CD4-positive, alpha-beta T cell treated with Interferon alpha-2 for 1 hour (primary cell): ENCODE data around the gene ESYT3.
"Not testable (repeated sequence)": the region's sequence is repeated elsewhere in the genome, so short reads cannot be mapped to it uniquely, and the experiment has no call there.

ENCODE experiments used
- DNase-seq, 2 donors: peaks; one replicate each; pipeline ENCODE4 v3.0.0-alpha.2; 2020 to 2022

ESYT3 gene

GRCh38 chr3:138496436-138496835 is 62.0 kb downstream of the ESYT3 start:
- DNase-seq: no peak

- DNase-seq: no peak
These were observed 62.6 kb downstream of the ESYT3 start for GRCh38 chr3:138497021-138497420.

DNA sequence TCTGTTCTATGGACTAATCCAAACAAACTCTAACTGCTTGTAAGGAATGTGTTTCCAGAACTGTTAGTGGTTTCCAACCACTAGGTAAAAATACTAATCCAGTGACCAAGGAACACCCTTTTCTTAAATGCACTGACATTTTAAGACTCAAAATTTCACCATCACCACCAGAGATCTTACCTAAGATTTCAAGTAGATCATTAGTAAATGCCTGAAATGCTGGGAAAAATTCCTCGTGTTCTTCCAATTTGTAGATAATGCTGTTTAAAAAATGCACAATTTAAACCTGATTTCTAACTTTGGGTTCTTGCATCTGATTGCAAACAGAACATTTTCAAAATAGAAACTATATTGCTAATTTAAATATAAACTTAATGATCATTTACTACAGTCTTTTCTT is 63.4 kb downstream of the ESYT3 start:
- DNase-seq: no peak

GRCh38 chr3:138498991-138499390 is 64.6 kb downstream of the ESYT3 start:
- DNase-seq: no peak

DNA sequence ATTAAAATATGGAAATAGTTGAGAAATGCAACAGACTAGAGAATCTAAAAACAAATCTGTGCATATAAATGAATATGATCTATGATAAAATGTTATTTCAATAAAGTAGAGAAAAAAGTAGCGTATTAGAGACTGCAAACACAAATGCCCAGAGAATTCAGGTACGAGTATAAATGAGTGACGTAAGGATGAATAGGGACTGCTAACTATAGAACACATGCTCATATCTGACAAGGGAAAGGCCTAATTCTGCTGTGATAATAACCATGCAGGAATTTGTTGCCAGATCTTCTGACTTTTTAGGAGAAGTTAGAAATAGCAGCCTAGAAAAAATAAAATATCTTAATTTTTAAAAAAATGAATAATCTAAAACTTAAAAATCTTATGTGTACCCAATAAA is 73.1 kb downstream of the ESYT3 start:
- no peak for DNase-seq

DNA sequence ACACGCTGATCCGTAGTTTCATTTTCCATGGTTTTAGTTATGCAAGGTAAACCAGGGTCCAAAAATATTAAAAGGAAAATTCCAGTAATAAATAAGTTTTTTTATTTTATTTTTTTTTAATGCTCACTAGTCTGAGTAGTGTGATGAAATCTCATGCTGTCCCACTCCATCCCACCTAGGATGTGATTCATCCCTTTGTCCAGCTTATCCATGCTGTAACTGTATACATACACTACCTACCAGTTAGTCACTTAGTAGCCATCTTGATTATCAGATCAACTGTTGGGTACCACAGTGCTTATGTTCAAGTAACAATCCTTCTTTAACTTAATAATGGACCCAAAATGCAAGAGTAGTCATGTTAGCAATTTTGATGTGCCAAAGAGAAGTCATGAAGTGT is 75.2 kb downstream of the ESYT3 start:
- DNase-seq: no peak

DNA sequence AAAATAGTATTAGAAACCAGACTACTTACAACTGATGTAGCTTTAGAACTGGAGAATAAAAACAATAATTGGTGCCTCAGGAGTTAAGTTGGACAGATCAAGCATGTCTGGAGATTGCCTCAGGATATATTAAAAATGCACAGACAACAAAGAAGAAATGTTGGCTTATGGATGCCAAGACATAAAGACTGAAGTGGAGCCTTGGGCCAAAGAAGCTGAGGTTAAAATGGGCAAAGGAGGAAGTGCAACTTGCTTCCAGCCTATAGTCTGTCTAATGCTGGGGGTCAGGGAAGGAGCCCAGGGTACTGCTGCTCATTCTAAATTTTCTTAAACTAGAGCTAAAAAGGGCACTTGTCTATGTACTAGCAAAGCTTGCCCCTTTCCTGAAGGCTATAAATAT is 77.5 kb downstream of the ESYT3 start:
- DNase-seq: no peak

- DNase-seq: no peak
These were observed 78.9 kb downstream of the ESYT3 start for GRCh38 chr3:138513090-138513843.

GRCh38 chr3:138521445-138521844 is 87.0 kb downstream of the ESYT3 start:
- DNase-seq: not testable (repeated sequence)
